Mucosa of rectum (tissue), 2 donors: ENCODE results near the gene PLCB3.
A peak's percentile ranks its signal among the peaks of the same experiment; 100 is the strongest.

Experiments used
- H3K27ac ChIP-seq, 2 donors: one replicate each; pipeline ENCODE4 v1.7.0; 2013; ENCODE audit warnings: inconsistent platforms in 2 of 2, low read depth in 2 of 2, low read length in 2 of 2
- H3K27me3 ChIP-seq, 2 donors: one replicate each; pipeline ENCODE4 v1.7.0; 2013; ENCODE audit warnings: low read length in 2 of 2; ENCODE audit not compliant: control insufficient read depth in 2 of 2, insufficient read depth in 2 of 2
- H3K36me3 ChIP-seq, 2 donors: one replicate each; pipeline ENCODE4 v1.7.0; 2013; ENCODE audit warnings: low read length in 2 of 2; ENCODE audit not compliant: control insufficient read depth in 2 of 2, insufficient read depth in 2 of 2
- H3K4me1 ChIP-seq, 2 donors: one replicate each; pipeline ENCODE4 v1.7.0; 2013; ENCODE audit warnings: low read length in 2 of 2, mild to moderate bottlenecking in 1 of 2; ENCODE audit not compliant: control insufficient read depth in 2 of 2, insufficient read depth in 2 of 2
- H3K4me3 ChIP-seq, 2 donors: one replicate each; pipeline ENCODE4 v1.7.0; 2013; ENCODE audit warnings: low read length in 2 of 2
- H3K9ac ChIP-seq, 2 donors: one replicate each; pipeline ENCODE4 v1.7.0; 2013; ENCODE audit warnings: low read length in 2 of 2, low read depth in 1 of 2, mild to moderate bottlenecking in 1 of 2
- H3K9me3 ChIP-seq, 2 donors: one replicate each; pipeline ENCODE4 v1.7.0; 2013; ENCODE audit warnings: low read length in 2 of 2; ENCODE audit not compliant: control insufficient read depth in 2 of 2
- donor health status: healthy.
- donor health status: Normal muscosa, but diverticular disease.

The PLCB3 gene

DNA sequence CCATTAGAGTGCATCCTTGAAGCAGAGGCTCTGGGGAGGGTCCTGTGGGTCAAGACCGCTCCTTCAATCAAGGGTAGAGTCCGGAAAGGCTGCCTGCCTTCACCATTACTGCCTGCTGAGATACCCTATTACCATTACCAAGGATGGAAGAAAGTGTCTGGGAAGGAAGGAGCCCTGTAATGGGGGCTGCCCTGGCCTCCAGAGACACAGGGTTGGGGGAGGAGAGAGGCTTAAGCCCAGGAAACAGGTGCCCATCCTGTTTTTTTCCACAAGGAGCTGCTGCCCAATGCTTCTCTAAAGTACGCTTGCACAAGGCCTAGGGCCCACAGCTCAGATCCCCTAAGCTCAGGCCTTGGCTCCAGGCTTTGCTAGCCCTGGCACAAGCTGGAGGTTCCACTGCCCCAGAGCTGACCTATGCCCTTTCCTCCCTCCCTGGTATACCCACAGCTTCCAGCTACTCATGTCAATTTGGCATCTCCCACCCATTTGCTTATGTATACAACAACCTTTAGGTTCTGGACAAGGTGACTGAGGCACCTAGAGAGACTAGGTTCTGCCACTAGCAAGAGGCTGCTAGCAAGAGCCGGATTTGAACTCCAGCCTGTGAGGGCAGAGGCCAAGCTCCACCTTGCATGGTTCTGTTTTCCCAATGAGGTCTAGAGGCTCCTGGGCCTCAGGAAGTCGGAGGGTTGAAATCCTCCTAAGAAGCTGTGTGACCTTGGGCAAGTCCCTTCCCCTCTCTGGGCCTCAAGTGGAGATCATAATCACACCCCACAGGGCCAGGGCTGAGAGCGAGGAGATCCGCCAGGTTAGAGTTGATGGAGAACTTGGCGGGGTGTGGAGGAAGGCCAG is 1.5 kb upstream of the PLCB3 start:
- Histone ChIP-seq H3K4me1 (peaks cover 41 to 42% of the 10 kb centered on the region in 2 donors), H3K27ac (no peak overlapping the region), H3K9me3 (no peaks in the 10 kb centered on the region), H3K4me3 (no peak overlapping the region), H3K9ac (no peak overlapping the region), H3K36me3 (peaks cover 4% of the 10 kb centered on the region in 2 donors), H3K27me3 (no peaks in the 10 kb centered on the region)

GRCh38 chr11:64250415-64251015 is 815 bp upstream of the PLCB3 start:
- Histone ChIP-seq H3K4me3 (peak overlapping the region; percentile 73), H3K9ac (peak overlapping the region in 1 of 2 donors; percentile 76), H3K27ac (no peak overlapping the region), H3K4me1 (peaks cover 35 to 36% of the 10 kb centered on the region in 2 donors), H3K36me3 (peaks cover 11% of the 10 kb centered on the region in 2 donors), H3K27me3 (no peaks in the 10 kb centered on the region), H3K9me3 (no peaks in the 10 kb centered on the region)

DNA sequence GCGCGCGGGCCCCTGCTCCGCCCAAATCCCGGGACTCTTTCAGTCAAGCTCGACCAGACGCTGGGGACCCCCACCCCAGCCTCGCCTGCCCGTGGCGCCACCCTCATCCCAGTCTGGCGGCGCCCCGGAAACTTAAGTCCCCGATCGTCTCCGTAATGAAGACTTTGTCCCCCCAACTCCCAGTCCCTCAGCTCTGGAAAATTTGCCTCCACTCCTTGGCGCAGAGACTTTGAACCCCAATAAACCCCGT is 348 bp downstream of the PLCB3 start:
- Histone ChIP-seq H3K27ac (peak overlapping the region; percentile 85 to 86), H3K4me1 (peaks cover 30% of the 10 kb centered on the region in 2 donors), H3K9ac (peak overlapping the region; percentile 84 to 93), H3K4me3 (peak overlapping the region; percentile 81 to 85), H3K36me3 (peaks cover 22% of the 10 kb centered on the region in 2 donors), H3K9me3 (no peaks in the 10 kb centered on the region), H3K27me3 (no peaks in the 10 kb centered on the region)

DNA sequence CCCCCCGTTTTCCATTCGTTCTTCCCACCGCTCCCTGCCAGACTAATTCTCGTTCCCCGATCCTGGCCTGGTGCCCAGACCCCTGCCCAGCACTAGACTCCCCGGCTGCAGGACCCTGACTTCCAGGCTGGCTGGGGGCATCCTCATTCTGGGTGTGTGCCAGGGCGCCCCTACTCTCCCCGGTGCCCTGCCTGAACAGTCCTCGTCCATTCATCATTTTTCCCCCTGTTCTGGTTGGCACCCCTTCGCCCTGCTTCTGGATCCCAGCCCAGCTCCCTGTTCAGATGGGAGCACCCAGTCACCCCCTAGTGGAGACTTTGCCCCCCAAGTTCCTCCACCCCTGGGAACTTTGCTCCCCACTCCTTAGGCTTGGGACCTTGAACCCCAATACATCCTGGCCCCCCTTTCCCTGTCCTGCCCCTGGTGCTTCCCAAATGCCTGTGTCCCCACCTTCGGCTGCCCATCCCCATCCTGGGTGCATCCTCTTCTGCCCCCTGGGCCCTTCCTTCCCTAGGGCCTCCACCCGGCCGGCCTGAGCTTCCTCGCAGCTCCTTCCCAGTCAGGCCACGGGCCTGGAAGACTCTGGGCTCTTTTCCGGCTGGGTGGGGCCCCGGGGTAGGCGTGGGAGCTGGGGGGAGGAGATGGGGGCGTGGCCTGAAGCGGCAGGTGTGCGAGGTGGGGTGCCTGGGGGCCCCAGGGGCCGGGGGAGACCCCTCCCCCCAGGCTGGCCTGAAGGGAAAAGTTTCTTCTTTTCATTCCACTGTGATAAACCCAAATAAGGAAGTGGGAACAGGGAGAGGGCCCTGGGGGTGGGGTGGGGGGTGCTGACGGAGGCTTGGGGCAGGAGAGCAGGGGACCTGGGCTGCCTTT is 908 bp downstream of the PLCB3 start:
- H3K4me1 ChIP-seq, result peaks cover 26 to 30% of the 10 kb centered on the region in 2 donors
- peak overlapping the region; percentile 84 to 93 for H3K9ac ChIP-seq
- H3K27me3 ChIP-seq, result no peaks in the 10 kb centered on the region
- H3K27ac ChIP-seq, result peak overlapping the region; percentile 85 to 86
- no peaks in the 10 kb centered on the region for H3K9me3 ChIP-seq
- peak overlapping the region; percentile 81 to 85 for H3K4me3 ChIP-seq
- H3K36me3 ChIP-seq, result peaks cover 22 to 23% of the 10 kb centered on the region in 2 donors

GRCh38 chr11:64253043-64253442 is 1.7 kb downstream of the PLCB3 start:
- H3K9ac ChIP-seq, result peak overlapping the region in 1 of 2 donors; percentile 57
- no peaks in the 10 kb centered on the region for H3K27me3 ChIP-seq
- no peaks in the 10 kb centered on the region for H3K9me3 ChIP-seq
- H3K27ac ChIP-seq, result peak overlapping the region in 1 of 2 donors; percentile 85
- H3K36me3 ChIP-seq, result peaks cover 22 to 27% of the 10 kb centered on the region in 2 donors
- H3K4me1 ChIP-seq, result peaks cover 20 to 25% of the 10 kb centered on the region in 2 donors
- H3K4me3 ChIP-seq, result peak overlapping the region; percentile 37 to 81

- Histone ChIP-seq H3K9ac (peak overlapping the region in 1 of 2 donors; percentile 57), H3K4me1 (peaks cover 20 to 23% of the 10 kb centered on the region in 2 donors), H3K9me3 (no peaks in the 10 kb centered on the region), H3K36me3 (peaks cover 22 to 32% of the 10 kb centered on the region in 2 donors), H3K27ac (no peak overlapping the region), H3K27me3 (no peaks in the 10 kb centered on the region), H3K4me3 (peak overlapping the region in 1 of 2 donors; percentile 37)
Measured at GRCh38 chr11:64253481-64253880, 2.2 kb downstream of the PLCB3 start.

- H3K4me1 ChIP-seq, result peaks cover 20 to 23% of the 10 kb centered on the region in 2 donors
- no peak overlapping the region for H3K4me3 ChIP-seq
- H3K36me3 ChIP-seq, result peaks cover 28 to 37% of the 10 kb centered on the region in 2 donors
- no peak overlapping the region for H3K27ac ChIP-seq
- H3K9ac ChIP-seq, result no peak overlapping the region
- H3K9me3 ChIP-seq, result no peaks in the 10 kb centered on the region
- H3K27me3 ChIP-seq, result no peaks in the 10 kb centered on the region
Measured at GRCh38 chr11:64254326-64254725, 3.0 kb downstream of the PLCB3 start.

DNA sequence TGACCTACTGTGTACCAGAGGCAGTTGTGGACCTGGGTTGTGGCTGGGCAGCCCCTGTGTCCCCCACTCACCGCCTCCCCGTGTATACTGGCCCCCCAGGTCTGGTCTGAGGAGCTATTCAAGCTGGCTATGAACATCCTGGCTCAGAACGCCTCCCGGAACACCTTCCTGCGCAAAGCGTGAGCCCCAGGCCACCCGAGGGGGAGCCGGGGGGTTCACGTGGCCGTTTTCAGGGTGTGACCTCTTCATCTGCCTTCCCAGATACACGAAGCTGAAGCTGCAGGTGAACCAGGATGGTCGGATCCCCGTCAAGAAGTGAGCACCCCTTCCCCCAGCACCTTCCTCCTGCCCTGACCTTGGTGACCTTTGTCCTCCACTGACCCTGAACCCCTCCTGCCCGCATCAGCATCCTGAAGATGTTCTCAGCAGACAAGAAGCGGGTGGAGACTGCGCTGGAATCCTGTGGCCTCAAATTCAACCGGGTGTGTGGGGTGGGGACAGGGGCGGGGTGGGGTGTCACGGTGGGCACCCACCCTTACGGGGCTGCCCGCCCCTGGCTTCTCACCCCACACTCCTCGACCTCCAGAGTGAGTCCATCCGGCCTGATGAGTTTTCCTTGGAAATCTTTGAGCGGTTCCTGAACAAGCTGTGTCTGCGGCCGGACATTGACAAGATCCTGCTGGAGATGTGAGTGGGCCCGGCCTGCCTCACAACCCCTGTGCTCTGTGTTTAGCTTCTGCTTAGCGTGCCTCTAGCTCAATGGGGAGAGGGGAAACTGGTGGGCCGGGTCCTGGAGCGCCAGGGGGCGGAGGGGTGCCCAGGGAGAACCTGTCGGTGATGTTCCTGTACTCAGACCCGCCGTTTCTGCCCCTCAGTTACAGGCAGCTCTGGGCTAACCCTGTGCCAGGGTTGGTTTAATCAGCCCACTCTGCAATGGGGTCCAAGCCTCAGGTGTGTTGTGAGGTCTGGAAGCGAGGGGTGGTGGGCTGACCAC is 4.1 kb downstream of the PLCB3 start:
- peaks cover 20 to 23% of the 10 kb centered on the region in 2 donors for H3K4me1 ChIP-seq
- H3K9ac ChIP-seq, result no peak overlapping the region
- no peaks in the 10 kb centered on the region for H3K9me3 ChIP-seq
- H3K36me3 ChIP-seq, result peaks cover 39 to 47% of the 10 kb centered on the region in 2 donors
- no peaks in the 10 kb centered on the region for H3K27me3 ChIP-seq
- H3K27ac ChIP-seq, result no peak overlapping the region
- H3K4me3 ChIP-seq, result no peak overlapping the region

DNA sequence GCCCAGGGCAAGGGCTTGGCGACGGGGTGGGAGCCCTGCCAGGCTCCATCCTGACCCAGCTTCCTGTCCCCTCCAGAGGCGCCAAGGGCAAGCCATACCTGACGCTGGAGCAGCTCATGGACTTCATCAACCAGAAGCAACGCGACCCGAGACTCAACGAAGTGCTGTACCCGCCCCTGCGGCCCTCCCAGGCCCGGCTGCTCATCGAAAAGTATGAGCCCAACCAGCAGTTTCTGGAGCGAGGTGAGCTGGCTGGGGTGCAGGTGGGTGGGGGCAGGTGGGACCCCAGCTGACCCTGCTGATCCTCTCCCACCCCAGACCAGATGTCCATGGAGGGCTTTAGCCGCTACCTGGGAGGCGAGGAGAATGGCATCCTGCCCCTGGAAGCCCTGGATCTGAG is 5.0 kb downstream of the PLCB3 start:
- peaks cover 14 to 17% of the 10 kb centered on the region in 2 donors for H3K4me1 ChIP-seq
- H3K27me3 ChIP-seq, result no peaks in the 10 kb centered on the region
- no peak overlapping the region for H3K27ac ChIP-seq
- peaks cover 41 to 50% of the 10 kb centered on the region in 2 donors for H3K36me3 ChIP-seq
- no peaks in the 10 kb centered on the region for H3K9me3 ChIP-seq
- H3K9ac ChIP-seq, result no peak overlapping the region
- no peak overlapping the region for H3K4me3 ChIP-seq
